ENCODE results near the gene TOM1L1.

GRCh38 chr17:54924405-54924804, 23.8 kb downstream of the TOM1L1 start:
- TF ChIP-seq CTCF (IDR thresholded peaks at IDR 0.05; ENCODE audit: low read depth, low read length, poor library complexity, severe bottlenecking) (no peak), EZH2phosphoT487 (IDR thresholded peaks at IDR 0.05; ENCODE audit: borderline replicate concordance, low read length) (no peak)

Data from DOHH2 (cell line).